Smooth muscle cell (in vitro differentiated cells): Measurements from ENCODE around the gene CTSA. TPM values are rescaled to one million over a fixed set of nuclear protein-coding genes. Genes with fewer than 3 reads are reported as not detected.

ENCODE experiments used
- DNase-seq: peaks from one replicate; lab custom pipeline; 2025; ENCODE audit not compliant: unreplicated experiment; lab: John Stamatoyannopoulos, UW
- H2AFZ ChIP-seq: fragments of 200-600 bp; sonication (generic); 2 replicates; pipeline ENCODE4 v1.6.0; 2016; ENCODE audit warnings: antibody characterized with exemption, low read depth, mild to moderate bottlenecking
- H3F3A ChIP-seq: fragments of 200-600 bp; sonication (generic); 2 replicates; pipeline ENCODE4 v1.6.0; 2017; ENCODE audit warnings: antibody characterized with exemption, low read depth
- H3K27ac ChIP-seq: fragments of 200-600 bp; sonication (generic); 2 replicates; pipeline ENCODE4 v1.5.1; 2016; ENCODE audit warnings: low read depth, mild to moderate bottlenecking
- H3K27me3 ChIP-seq: fragments of 200-600 bp; sonication (generic); 2 replicates; pipeline ENCODE4 v1.6.1; 2016; ENCODE audit warnings: low read depth, mild to moderate bottlenecking
- H3K36me3 ChIP-seq: fragments of 200-600 bp; sonication (generic); 2 replicates; pipeline ENCODE4 v1.5.1; 2016; ENCODE audit warnings: low read depth
- H3K4me1 ChIP-seq: fragments of 200-600 bp; sonication (generic); 2 replicates; pipeline ENCODE4 v1.5.1; 2016; ENCODE audit warnings: low read depth
- H3K4me2 ChIP-seq: fragments of 200-600 bp; sonication (generic); 2 replicates; pipeline ENCODE4 v1.6.0; 2016; ENCODE audit warnings: mild to moderate bottlenecking
- H3K4me3 ChIP-seq: fragments of 200-600 bp; sonication (generic); 2 replicates; pipeline ENCODE4 v1.5.1; 2016; ENCODE audit warnings: mild to moderate bottlenecking
- H3K79me2 ChIP-seq: fragments of 200-600 bp; sonication (generic); 2 replicates; pipeline ENCODE4 v1.6.0; 2016; ENCODE audit warnings: low read depth, mild to moderate bottlenecking
- H3K9ac ChIP-seq: fragments of 200-600 bp; sonication (generic); 2 replicates; pipeline ENCODE4 v1.6.0; 2016; ENCODE audit warnings: low read depth
- H3K9me3 ChIP-seq: fragments of 200-600 bp; sonication (generic); replicated peaks from 2 replicates; pipeline ENCODE4 v1.5.1; 2016; ENCODE audit warnings: low read depth
- H4K20me1 ChIP-seq: fragments of 200-600 bp; sonication (generic); 2 replicates; pipeline ENCODE4 v1.6.0; 2016; ENCODE audit warnings: low read depth
- WGBS: methylation state at CpG from one replicate; pipeline ENCODE4 v1.1.7; 2016; ENCODE audit warnings: low lambda C conversion rate; 5-methylcytosine and 5-hydroxymethylcytosine counted together
- polyA plus RNA-seq: library from polyadenylated mRNA; unstranded; fragments of >200 nt; fragmentation: Nextera tagmentation; extraction: Ambion mirVana; gene quantifications from 2 replicates; pipeline ENCODE4 v1.2.1, GENCODE V29; 2016
- total RNA-seq: library from RNA; depleted of rRNA; stranded (reverse); fragments of >200 nt; gene quantifications from 2 replicates; pipeline ENCODE4 v1.2.3, GENCODE V29; 2014
- TF ChIP-seq, protein P1 (sequence below): fragments of 200-600 bp; sonication (generic); IDR thresholded peaks from 2 replicates; pipeline ENCODE4 v1.5.1; 2017; ENCODE audit warnings: borderline replicate concordance, mild to moderate bottlenecking, antibody characterized with exemption; ENCODE audit not compliant: insufficient read depth, poor library complexity, severe bottlenecking

Gene CTSA
- total and polyA plus RNA-seq, 2 experiments from 2014 or later = 74.8 to 132 TPM

DNA sequence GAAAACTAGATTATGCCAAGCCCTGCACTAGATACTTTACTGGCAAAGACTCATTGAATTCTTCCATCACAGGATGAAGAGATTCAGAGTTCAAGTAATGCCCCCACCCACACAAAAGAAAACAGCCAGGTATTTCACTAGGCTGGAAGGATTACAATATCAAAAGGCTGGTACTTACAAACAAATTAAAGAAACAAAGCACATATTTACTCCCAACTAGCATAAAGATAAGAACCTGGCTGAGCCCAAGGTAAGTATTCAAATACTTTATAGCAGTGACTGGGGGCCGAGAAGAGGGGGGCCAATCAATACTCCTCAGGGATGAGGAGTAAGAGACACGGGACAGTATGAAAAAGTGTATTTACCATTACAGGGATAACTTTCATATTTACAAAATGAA is 37.7 kb upstream of the CTSA start:
- 73% methylated on average over 2 of the region's 2 CpGs for WGBS
- no peaks in the 10 kb centered on the region for H4K20me1 ChIP-seq
- peaks cover 13% of the 10 kb centered on the region for H3K4me1 ChIP-seq
- no peak overlapping the region for H3K4me2 ChIP-seq
- peaks cover 27% of the 10 kb centered on the region for H3K79me2 ChIP-seq
- no peaks in the 10 kb centered on the region for H3K36me3 ChIP-seq
- no peak overlapping the region for H3K27ac ChIP-seq
- no peaks in the 10 kb centered on the region for H3F3A ChIP-seq
- H3K27me3 ChIP-seq = no peaks in the 10 kb centered on the region
- DNase-seq = no peak
- H3K9me3 ChIP-seq = no peaks in the 10 kb centered on the region
- no peak overlapping the region for H3K9ac ChIP-seq
- H2AFZ ChIP-seq = no peak overlapping the region
- no peak overlapping the region for H3K4me3 ChIP-seq
- TF ChIP-seq, protein P1, sequence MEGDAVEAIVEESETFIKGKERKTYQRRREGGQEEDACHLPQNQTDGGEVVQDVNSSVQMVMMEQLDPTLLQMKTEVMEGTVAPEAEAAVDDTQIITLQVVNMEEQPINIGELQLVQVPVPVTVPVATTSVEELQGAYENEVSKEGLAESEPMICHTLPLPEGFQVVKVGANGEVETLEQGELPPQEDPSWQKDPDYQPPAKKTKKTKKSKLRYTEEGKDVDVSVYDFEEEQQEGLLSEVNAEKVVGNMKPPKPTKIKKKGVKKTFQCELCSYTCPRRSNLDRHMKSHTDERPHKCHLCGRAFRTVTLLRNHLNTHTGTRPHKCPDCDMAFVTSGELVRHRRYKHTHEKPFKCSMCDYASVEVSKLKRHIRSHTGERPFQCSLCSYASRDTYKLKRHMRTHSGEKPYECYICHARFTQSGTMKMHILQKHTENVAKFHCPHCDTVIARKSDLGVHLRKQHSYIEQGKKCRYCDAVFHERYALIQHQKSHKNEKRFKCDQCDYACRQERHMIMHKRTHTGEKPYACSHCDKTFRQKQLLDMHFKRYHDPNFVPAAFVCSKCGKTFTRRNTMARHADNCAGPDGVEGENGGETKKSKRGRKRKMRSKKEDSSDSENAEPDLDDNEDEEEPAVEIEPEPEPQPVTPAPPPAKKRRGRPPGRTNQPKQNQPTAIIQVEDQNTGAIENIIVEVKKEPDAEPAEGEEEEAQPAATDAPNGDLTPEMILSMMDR = no peak

DNA sequence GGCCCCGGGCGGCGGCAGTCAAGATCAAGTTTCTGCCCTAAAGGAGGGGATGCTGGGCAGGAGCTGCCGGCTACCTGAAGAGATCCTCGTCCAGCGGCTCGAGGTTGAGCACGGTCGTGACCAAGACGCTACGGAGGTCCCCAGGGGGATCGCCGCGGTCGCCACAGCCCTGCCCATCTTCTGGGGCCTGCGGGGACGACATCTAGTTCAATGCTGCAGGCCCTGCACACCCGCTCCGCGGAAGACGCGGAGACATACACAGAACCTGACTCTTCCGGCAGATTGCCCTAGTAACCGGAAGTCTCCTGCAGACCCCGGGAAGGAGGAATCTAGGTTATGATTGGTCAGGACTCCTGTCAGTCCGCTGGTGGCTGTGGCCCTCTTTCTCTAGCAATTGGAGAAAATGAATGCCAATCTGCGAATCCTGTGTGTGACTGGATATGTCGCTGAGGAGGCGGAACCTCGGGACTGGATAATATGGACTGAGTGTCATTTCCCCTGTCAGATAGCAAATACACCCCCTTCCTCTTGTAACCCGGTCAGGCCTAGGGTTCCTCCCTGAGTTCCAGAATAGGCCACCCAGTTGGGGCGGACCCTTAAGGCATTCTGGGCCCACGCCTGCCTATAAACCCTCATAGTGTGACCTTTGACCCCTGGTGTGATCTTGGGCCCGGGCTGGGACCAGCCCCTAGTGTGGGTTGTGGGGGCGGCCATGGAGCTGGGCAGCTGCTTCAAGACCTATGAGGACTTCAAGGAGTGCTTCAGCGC is 33.8 kb upstream of the CTSA start, which contains the start of the genes ACOT8 and ZSWIM3:
Gene ACOT8 (minus strand): TSS at position 279 of the 768 bp plus-strand sequence. CDS start 77 bp downstream, at position 202.
Gene ZSWIM3 (plus strand): TSS at position 501 of the 768 bp plus-strand sequence. CDS start 212 bp downstream, at position 713.
- peak within 1 kb of the TSS; percentile 94 for H3K4me2 ChIP-seq
- H4K20me1 ChIP-seq = no peaks in the 10 kb centered on the region
- H3K9ac ChIP-seq = peak within 1 kb of the TSS; percentile 72
- H3K36me3 ChIP-seq = no peaks in the 10 kb centered on the region
- WGBS = 1% methylated on average over 36 of the region's 36 CpGs
- peaks cover 30% of the 10 kb centered on the region for H3K79me2 ChIP-seq
- DNase-seq = peak; percentile 45
- peak within 1 kb of the TSS; percentile 37 for H3K27ac ChIP-seq
- no peaks in the 10 kb centered on the region for H3K9me3 ChIP-seq
- H3K4me3 ChIP-seq = peak within 1 kb of the TSS; percentile 78
- TF ChIP-seq, protein P1 = no peak
- peak within 1 kb of the TSS; percentile 88 for H2AFZ ChIP-seq
- H3K4me1 ChIP-seq = peaks cover 13% of the 10 kb centered on the region
- H3K27me3 ChIP-seq = no peaks in the 10 kb centered on the region
- no peaks in the 10 kb centered on the region for H3F3A ChIP-seq

DNA sequence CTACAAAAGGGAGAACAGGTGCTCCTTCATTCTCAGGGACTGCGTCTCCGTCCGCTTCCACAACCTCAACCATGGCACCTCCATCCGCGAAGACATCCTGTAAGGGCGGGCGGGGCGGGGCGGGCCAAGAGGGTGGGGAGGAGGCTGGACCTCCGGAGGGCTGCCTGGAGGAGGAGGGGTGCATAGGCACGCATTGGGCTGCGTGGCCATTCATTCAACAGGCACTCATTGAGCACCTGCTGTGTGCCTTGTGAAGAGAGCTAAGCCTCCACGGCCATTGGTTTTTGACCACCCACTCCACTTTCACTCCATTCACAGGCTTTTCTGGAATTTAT is 33.3 kb upstream of the CTSA start:
- H3K36me3 ChIP-seq = no peaks in the 10 kb centered on the region
- H3K27me3 ChIP-seq = no peaks in the 10 kb centered on the region
- peaks cover 13% of the 10 kb centered on the region for H3K4me1 ChIP-seq
- H3K9me3 ChIP-seq = no peaks in the 10 kb centered on the region
- peaks cover 30% of the 10 kb centered on the region for H3K79me2 ChIP-seq
- H4K20me1 ChIP-seq = no peaks in the 10 kb centered on the region
- WGBS = 7% methylated on average over 13 of the region's 13 CpGs
- H3K27ac ChIP-seq = no peak overlapping the region
- TF ChIP-seq, protein P1 = no peak
- H3K4me3 ChIP-seq = peak overlapping the region; percentile 78
- H2AFZ ChIP-seq = peak overlapping the region; percentile 88
- peak overlapping the region; percentile 47 for H3K9ac ChIP-seq
- H3K4me2 ChIP-seq = peak overlapping the region; percentile 94
- H3F3A ChIP-seq = no peaks in the 10 kb centered on the region
- DNase-seq = no peak

DNA sequence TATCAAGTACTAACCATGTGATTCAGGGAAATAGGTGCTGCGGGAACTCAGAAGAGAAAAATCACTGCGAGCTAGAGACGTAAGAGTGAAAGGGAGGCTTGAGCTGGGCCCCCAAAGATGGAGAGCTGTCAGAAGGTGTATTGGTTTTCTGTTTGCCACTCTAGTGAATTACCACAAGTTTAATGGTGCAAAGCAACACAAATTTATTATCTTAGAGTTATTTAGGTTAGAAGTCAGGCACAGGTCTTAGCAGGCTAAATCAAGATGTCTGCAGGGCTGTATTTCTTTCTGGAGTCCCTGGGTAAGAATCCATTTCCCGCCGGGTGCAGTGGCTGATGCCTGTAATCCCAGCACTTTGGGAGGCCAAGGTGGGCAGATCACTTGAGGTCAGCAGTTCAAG is 31.2 kb upstream of the CTSA start:
- no peak for DNase-seq
- no peak overlapping the region for H3K4me3 ChIP-seq
- H3K9me3 ChIP-seq = no peaks in the 10 kb centered on the region
- no peak overlapping the region for H3K4me2 ChIP-seq
- H3K79me2 ChIP-seq = peaks cover 29% of the 10 kb centered on the region
- H3F3A ChIP-seq = no peaks in the 10 kb centered on the region
- H3K27ac ChIP-seq = no peak overlapping the region
- H4K20me1 ChIP-seq = no peaks in the 10 kb centered on the region
- H3K9ac ChIP-seq = no peak overlapping the region
- H3K27me3 ChIP-seq = no peaks in the 10 kb centered on the region
- no peaks in the 10 kb centered on the region for H3K36me3 ChIP-seq
- TF ChIP-seq, protein P1 = no peak
- H2AFZ ChIP-seq = no peak overlapping the region
- H3K4me1 ChIP-seq = peaks cover 13% of the 10 kb centered on the region
- WGBS = 96% methylated on average over 5 of the region's 5 CpGs
